H7 (cell line): ENCODE results near the gene CFP. TPM values are rescaled to one million over a fixed set of nuclear protein-coding genes. Genes with fewer than 3 reads are reported as not detected.

ENCODE experiments used
- DNase-seq: peaks from one replicate; pipeline ENCODE4 v3.0.0; 2012
- H3K27me3 ChIP-seq: 2 replicates; pipeline ENCODE4 v1.6.0; 2011; ENCODE audit warnings: mild to moderate bottlenecking, low read length; ENCODE audit not compliant: control insufficient read depth, insufficient read depth
- H3K36me3 ChIP-seq: replicated peaks from 2 replicates; pipeline ENCODE4 v1.5.1; 2011; ENCODE audit warnings: low read length; ENCODE audit not compliant: control insufficient read depth, insufficient read depth
- H3K4me3 ChIP-seq: 2 replicates; pipeline ENCODE4 v1.5.1; 2011; ENCODE audit warnings: low read depth, mild to moderate bottlenecking, control low read depth, low read length, moderate library complexity; ENCODE audit not compliant: insufficient read depth
- total RNA-seq: library from RNA; depleted of rRNA; stranded (reverse); fragments of >200 nt; shearing (Covaris generic); gene quantifications from 2 replicates; pipeline ENCODE4 v1.2.3, GENCODE V29; 2014; rRNA removed

Gene CFP
- total RNA-seq, 1 experiment from 2014 or later, result 6.0 TPM

GRCh38 chrX:47579537-47579936 is 50.2 kb downstream of the CFP start:
- H3K27me3 ChIP-seq, result no peaks in the 10 kb centered on the region
- H3K36me3 ChIP-seq, result no peaks in the 10 kb centered on the region
- DNase-seq, result no peak
- no peak overlapping the region for H3K4me3 ChIP-seq

- peak; percentile 33 for DNase-seq
- Histone ChIP-seq H3K36me3 (no peaks in the 10 kb centered on the region), H3K4me3 (no peak overlapping the region), H3K27me3 (no peaks in the 10 kb centered on the region)
Measured at GRCh38 chrX:47578692-47579091, 51.0 kb downstream of the CFP start.

GRCh38 chrX:47577901-47578300 is 51.8 kb downstream of the CFP start:
- H3K4me3 ChIP-seq, result no peak overlapping the region
- no peak for DNase-seq
- H3K27me3 ChIP-seq, result no peaks in the 10 kb centered on the region
- no peaks in the 10 kb centered on the region for H3K36me3 ChIP-seq

GRCh38 chrX:47577424-47577823 is 52.3 kb downstream of the CFP start:
- Histone ChIP-seq H3K36me3 (no peaks in the 10 kb centered on the region), H3K27me3 (no peaks in the 10 kb centered on the region), H3K4me3 (no peak overlapping the region)
- no peak for DNase-seq

- no peak for DNase-seq
- no peak overlapping the region for H3K4me3 ChIP-seq
- no peaks in the 10 kb centered on the region for H3K27me3 ChIP-seq
- peaks cover 2% of the 10 kb centered on the region; the same call in 1 of the 2 replicates for H3K36me3 ChIP-seq
Measured at GRCh38 chrX:47576021-47576898, 53.5 kb downstream of the CFP start.

- H3K4me3 ChIP-seq, result peak overlapping the region; percentile 48
- no peaks in the 10 kb centered on the region for H3K27me3 ChIP-seq
- peak; percentile 71 for DNase-seq
- peaks cover 2% of the 10 kb centered on the region for H3K36me3 ChIP-seq
Measured at GRCh38 chrX:47574547-47575301, 55.0 kb downstream of the CFP start.

GRCh38 chrX:47574076-47574546 is 55.6 kb downstream of the CFP start:
- peak; percentile 85 for DNase-seq
- Histone ChIP-seq H3K4me3 (peak overlapping the region; percentile 48), H3K36me3 (peaks cover 2% of the 10 kb centered on the region), H3K27me3 (no peaks in the 10 kb centered on the region)

GRCh38 chrX:47573341-47574075 is 56.2 kb downstream of the CFP start:
- H3K36me3 ChIP-seq, result peaks cover 2% of the 10 kb centered on the region
- no peaks in the 10 kb centered on the region for H3K27me3 ChIP-seq
- peak; percentile 88 for DNase-seq
- peak overlapping the region; percentile 48 for H3K4me3 ChIP-seq

Other genes starting within 250 kb of the CFP start
- gene ZNF41, start 146.7 kb downstream of the CFP start, total RNA-seq, result 4.3 TPM in 2 replicates
- 34.4 and 38.2 TPM in 2 replicates for gene ARAF, start 68.7 kb downstream of the CFP start, total RNA-seq
- gene TIMP1, start 47.5 kb downstream of the CFP start, total RNA-seq, result 59.6 and 66.1 TPM in 2 replicates
- 0.81 and 2.1 TPM in 2 replicates for gene SYN1, start 10.1 kb downstream of the CFP start, total RNA-seq
- gene ELK1, start 20.6 kb upstream of the CFP start, total RNA-seq, result 32.7 and 33.8 TPM in 2 replicates
- gene UXT, start 29.2 kb upstream of the CFP start, total RNA-seq, result 87.5 and 93.7 TPM in 2 replicates
- 3.7 and 3.9 TPM in 2 replicates for gene ZNF81, start 207.0 kb upstream of the CFP start, total RNA-seq